NCI-H2227 treated with DMSO at 0.1 percent for 48 hours (cell line): ENCODE results near the gene CROT.

Source experiments
- DNase-seq: peaks from one replicate; lab custom pipeline; 2025; lab: John Stamatoyannopoulos, UW

Gene CROT

GRCh38 chr7:87345166-87345927, at the start of gene CROT:
CROT (plus strand) TSS chr7:87345664; CDS start chr7:87349069, 3,405 bp downstream.
- peak; percentile 94 for DNase-seq

GRCh38 chr7:87300756-87301155, 44.7 kb upstream of the CROT start:
- DNase-seq, result no peak

- DNase-seq, result no peak
These were observed 34.6 kb upstream of the CROT start for GRCh38 chr7:87310790-87311419.

- DNase-seq, result peak; percentile 73
These were observed 33.1 kb upstream of the CROT start for GRCh38 chr7:87312215-87312865.

GRCh38 chr7:87316097-87316700, 29.3 kb upstream of the CROT start:
- no peak for DNase-seq

- DNase-seq, result no peak
These were observed 28.5 kb upstream of the CROT start for GRCh38 chr7:87316846-87317552.

GRCh38 chr7:87317691-87318245, 27.7 kb upstream of the CROT start:
- DNase-seq, result no peak

GRCh38 chr7:87318741-87319140, 26.7 kb upstream of the CROT start:
- peak; percentile 62 for DNase-seq

- peak; percentile 62 for DNase-seq
These were observed 26.3 kb upstream of the CROT start for GRCh38 chr7:87319154-87319581.

GRCh38 chr7:87322912-87323311, 22.6 kb upstream of the CROT start:
- no peak for DNase-seq

GRCh38 chr7:87325576-87326370, 19.7 kb upstream of the CROT start:
- DNase-seq, result no peak

- DNase-seq, result no peak
These were observed 17.2 kb upstream of the CROT start for GRCh38 chr7:87328281-87328680.

GRCh38 chr7:87330316-87330715, 15.1 kb upstream of the CROT start:
- DNase-seq, result no peak

- DNase-seq, result no peak
These were observed 14.5 kb upstream of the CROT start for GRCh38 chr7:87330942-87331341.

GRCh38 chr7:87331687-87332252, 13.7 kb upstream of the CROT start:
- DNase-seq, result no peak

- no peak for DNase-seq
These were observed 13.1 kb upstream of the CROT start for GRCh38 chr7:87332321-87332720.

GRCh38 chr7:87336136-87336535, 9.3 kb upstream of the CROT start:
- DNase-seq, result no peak

GRCh38 chr7:87337331-87337730, 8.1 kb upstream of the CROT start:
- DNase-seq, result peak; percentile 31

- no peak for DNase-seq
These were observed 6.0 kb upstream of the CROT start for GRCh38 chr7:87339373-87339897.

GRCh38 chr7:87341441-87341840, 4.0 kb upstream of the CROT start:
- DNase-seq, result no peak
